HCT116 (cell line): Measurements from ENCODE around the gene BRINP3. TPM values are rescaled to one million over a fixed set of nuclear protein-coding genes. Genes with fewer than 3 reads are reported as not detected.

Experiments used
- ATAC-seq: fragments of 200-7000 bp; cut with Tn5 transposase; 2 replicates; pipeline ENCODE4 v1.9.1; 2020; ENCODE audit warnings: mild to moderate bottlenecking, moderate library complexity
- BruUV-seq: library from RNA; stranded (reverse); fragments of 400-500 nt; replicated peaks from 2 replicates; lab custom pipeline; 2021; lab: Mats Ljungman, UMichigan
- CTCF ChIA-PET: fragments of 300-600 bp; sonication (Branson Sonifier 250); formaldehyde crosslinking; loops from one replicate; lab custom pipeline; 2021; ENCODE audit warnings: antibody characterized with exemption; lab: Charles Lee
- POLR2A ChIA-PET: fragments of 300-600, 350-600 bp; sonication (Branson Sonifier 250); formaldehyde crosslinking; loops from one replicate; lab custom pipeline; 2021; ENCODE audit warnings: antibody characterized with exemption; lab: Charles Lee
- RAD21 ChIA-PET, 2 experiments: fragments of 300-600 bp; sonication (Branson Sonifier 250); formaldehyde crosslinking; loops; one replicate each; lab custom pipeline; 2023; ENCODE audit warnings: low total read pairs in 2 of 2; ENCODE audit not compliant: uncharacterized antibody in 2 of 2, unreplicated experiment in 2 of 2, low non-redundant PET in 1 of 2; lab: Charles Lee
- DNase-seq: peaks from one replicate; pipeline ENCODE4 v3.0.0-alpha.2; 2010; ENCODE audit warnings: low read depth, low spot score
- H2AFZ ChIP-seq: fragments of 200-600 bp; shearing (Covaris generic), sonication (generic); 2 replicates; pipeline ENCODE4 v1.6.1; 2017; ENCODE audit warnings: low read depth, mixed run types, mixed read lengths, antibody characterized with exemption, low read length; ENCODE audit not compliant: poor library complexity, severe bottlenecking
- H3K27ac ChIP-seq: 2 replicates; pipeline ENCODE4 v1.5.1; 2012; ENCODE audit warnings: low read depth, low read length
- H3K27me3 ChIP-seq: fragments of 200-600 bp; sonication (generic); 2 replicates; pipeline ENCODE4 v1.6.1; 2016; ENCODE audit warnings: mixed run types, low read length, mixed read lengths; ENCODE audit not compliant: insufficient read depth
- H3K36me3 ChIP-seq, 2 experiments: fragments of 200-500 bp in 1 of 2; fragments of 200-600 bp in 1 of 2; sonication (Bioruptor generic) in 1 of 2; sonication (generic) in 1 of 2; 2 replicates each; pipeline versions ENCODE4 v1.5.1 to v1.6.1; 2014 to 2016; ENCODE audit warnings: low read length in 2 of 2, inconsistent platforms in 1 of 2, mixed read lengths in 1 of 2, mixed run types in 1 of 2; ENCODE audit not compliant: insufficient read depth in 2 of 2, control insufficient read depth in 1 of 2
- H3K4me1 ChIP-seq, 2 experiments: fragments of 200-600 bp in 1 of 2; sonication (generic) in 1 of 2; 2 replicates each; pipeline versions ENCODE4 v1.5.1 to v1.6.1; 2012 to 2017; ENCODE audit warnings: low read length in 2 of 2, inconsistent platforms in 1 of 2, mild to moderate bottlenecking in 1 of 2, mixed read lengths in 1 of 2, mixed run types in 1 of 2, moderate library complexity in 1 of 2; ENCODE audit not compliant: insufficient read depth in 2 of 2, control insufficient read depth in 1 of 2
- H3K4me2 ChIP-seq: fragments of 200-600 bp; sonication (generic); 2 replicates; pipeline ENCODE4 v1.6.1; 2017; ENCODE audit warnings: mixed run types, low read length, mixed read lengths
- H3K4me3 ChIP-seq, 2 experiments: fragments of 200-600 bp in 1 of 2; sonication (generic) in 1 of 2; replicated peaks in 1 of 2; 2 replicates each; pipeline ENCODE4 v1.5.1; 2011 to 2016; ENCODE audit warnings: low read length in 2 of 2, control low read depth in 1 of 2, low read depth in 1 of 2, mild to moderate bottlenecking in 1 of 2, mixed read lengths in 1 of 2, mixed run types in 1 of 2
- H3K79me2 ChIP-seq: fragments of 200-600 bp; sonication (generic); 2 replicates; pipeline ENCODE4 v1.6.1; 2017; ENCODE audit warnings: mild to moderate bottlenecking, mixed run types, low read length, moderate library complexity, mixed read lengths; ENCODE audit not compliant: insufficient read depth
- H3K9ac ChIP-seq: fragments of 200-600 bp; sonication (generic); 2 replicates; pipeline ENCODE4 v1.6.1; 2016; ENCODE audit warnings: low read length, mixed read lengths
- H3K9me2 ChIP-seq: fragments of 200-600 bp; sonication (generic), shearing (Covaris generic); 2 replicates; pipeline ENCODE4 v1.6.1; 2017; ENCODE audit warnings: mixed run types, mild to moderate bottlenecking, moderate library complexity; ENCODE audit not compliant: insufficient read depth
- H3K9me3 ChIP-seq, 2 experiments: fragments of 200-500 bp in 1 of 2; fragments of 200-600 bp in 1 of 2; sonication (Bioruptor generic) in 1 of 2; sonication (generic) in 1 of 2; 2 replicates each; pipeline ENCODE4 v1.6.1; 2014 to 2017; ENCODE audit warnings: low read length in 2 of 2, mixed read lengths in 2 of 2, inconsistent platforms in 1 of 2, low read depth in 1 of 2, mild to moderate bottlenecking in 1 of 2, mixed run types in 1 of 2, moderate library complexity in 1 of 2; ENCODE audit not compliant: control insufficient read depth in 1 of 2, insufficient read depth in 1 of 2
- H4K20me1 ChIP-seq: fragments of 200-600 bp; sonication (generic), shearing (Covaris generic); 2 replicates; pipeline ENCODE4 v1.6.1; 2017; ENCODE audit warnings: mixed run types, mild to moderate bottlenecking, moderate library complexity; ENCODE audit not compliant: insufficient read depth
- CEBPB ChIP-seq: IDR thresholded peaks from 2 replicates; pipeline ENCODE4 v1.6.1; 2012; ENCODE audit warnings: low read depth
- EGR1 ChIP-seq: IDR thresholded peaks from 2 replicates; pipeline ENCODE4 v1.6.1; 2012; ENCODE audit warnings: low read depth
- EZH2phosphoT487 ChIP-seq: fragments of 200-600 bp; IDR thresholded peaks from 2 replicates; pipeline ENCODE4 v1.6.1; 2018; ENCODE audit warnings: antibody characterized with exemption, borderline replicate concordance
- POLR2A ChIP-seq: IDR thresholded peaks from 2 replicates; pipeline ENCODE4 v1.7.0; 2011; ENCODE audit warnings: borderline replicate concordance; ENCODE audit not compliant: insufficient read depth, insufficient read length; ENCODE audit errors: extremely low read depth
- RAD21 ChIP-seq: IDR thresholded peaks from 2 replicates; pipeline ENCODE4 v1.6.1; 2012; ENCODE audit warnings: low read depth, mild to moderate bottlenecking
- SP1 ChIP-seq: IDR thresholded peaks from 2 replicates; pipeline ENCODE4 v1.6.1; 2012; ENCODE audit warnings: low read depth
- YY1 ChIP-seq: IDR thresholded peaks from 2 replicates; pipeline ENCODE4 v1.6.1; 2011; ENCODE audit warnings: low read length, low read depth, moderate library complexity, mild to moderate bottlenecking; ENCODE audit not compliant: insufficient replicate concordance; ENCODE audit errors: extremely low read depth
- ZFX ChIP-seq: fragments of 450-650 bp; IDR thresholded peaks from 2 replicates; pipeline ENCODE4 v1.6.1; 2017
- intact Hi-C: fragments of 100-400 bp; cut with micrococcal nuclease; formaldehyde crosslinking; loops from 2 replicates; pipeline ENCODE4 v1.10.0; 2022
- total RNA-seq: library from RNA; stranded (reverse); gene quantifications from one replicate; pipeline ENCODE4 v1.2.1, GENCODE V29; 2021; ENCODE audit not compliant: unreplicated experiment
- TF ChIP-seq, protein P1 (sequence below): IDR thresholded peaks from 2 replicates; pipeline ENCODE4 v1.6.1; 2012; ENCODE audit warnings: low read depth
- TF ChIP-seq, protein P2 (sequence below): IDR thresholded peaks from 2 replicates; pipeline ENCODE4 v1.6.1; 2012
- TF ChIP-seq, protein P3 (sequence below): IDR thresholded peaks from 2 replicates; pipeline ENCODE4 v1.6.1; 2011; ENCODE audit warnings: mild to moderate bottlenecking, low read length, moderate library complexity; ENCODE audit not compliant: insufficient replicate concordance; ENCODE audit errors: extremely low read depth

Gene BRINP3
- total RNA-seq, 1 experiment from 2014 or later, result not detected

DNA sequence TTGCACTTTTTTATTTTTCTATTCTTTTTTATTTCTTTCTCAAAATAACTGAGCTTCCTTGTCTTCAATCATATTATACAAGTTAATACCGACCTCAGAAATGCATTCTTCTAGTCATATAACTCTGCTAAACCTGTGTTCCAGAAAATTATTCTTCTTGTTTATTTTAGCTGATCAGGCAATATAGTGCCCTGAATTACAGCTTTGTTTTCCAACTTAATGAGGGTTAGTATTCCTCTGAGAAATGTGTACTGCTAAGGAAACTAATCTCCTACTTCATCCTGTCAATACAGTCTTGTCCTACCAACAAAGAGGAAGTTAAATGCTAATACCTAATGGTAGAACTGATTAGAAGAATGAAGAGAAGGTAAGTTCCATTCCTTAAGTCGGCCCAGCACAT is 13.0 kb downstream of the BRINP3 start:
- no TSS peak for BruUV-seq
- no peak overlapping the region for H3K4me2 ChIP-seq
- intact Hi-C loops, result no loop called here
- H3K27ac ChIP-seq, result no peak overlapping the region
- RAD21 ChIA-PET, result no interaction called here
- no peak overlapping the region for H3K9ac ChIP-seq
- no peak for ATAC-seq
- H3K79me2 ChIP-seq, result no peaks in the 10 kb centered on the region
- POLR2A ChIA-PET, result no interaction called here
- H3K4me1 ChIP-seq, result no peaks in the 10 kb centered on the region
- H3K9me2 ChIP-seq, result no peaks in the 10 kb centered on the region
- DNase-seq, result no peak
- peak overlapping the region; percentile 48 for H2AFZ ChIP-seq
- H3K27me3 ChIP-seq, result no peaks in the 10 kb centered on the region
- CTCF ChIA-PET, result no interaction called here
- H3K36me3 ChIP-seq, result no peaks in the 10 kb centered on the region
- no peaks in the 10 kb centered on the region for H3K9me3 ChIP-seq
- TF ChIP-seq, protein P1, sequence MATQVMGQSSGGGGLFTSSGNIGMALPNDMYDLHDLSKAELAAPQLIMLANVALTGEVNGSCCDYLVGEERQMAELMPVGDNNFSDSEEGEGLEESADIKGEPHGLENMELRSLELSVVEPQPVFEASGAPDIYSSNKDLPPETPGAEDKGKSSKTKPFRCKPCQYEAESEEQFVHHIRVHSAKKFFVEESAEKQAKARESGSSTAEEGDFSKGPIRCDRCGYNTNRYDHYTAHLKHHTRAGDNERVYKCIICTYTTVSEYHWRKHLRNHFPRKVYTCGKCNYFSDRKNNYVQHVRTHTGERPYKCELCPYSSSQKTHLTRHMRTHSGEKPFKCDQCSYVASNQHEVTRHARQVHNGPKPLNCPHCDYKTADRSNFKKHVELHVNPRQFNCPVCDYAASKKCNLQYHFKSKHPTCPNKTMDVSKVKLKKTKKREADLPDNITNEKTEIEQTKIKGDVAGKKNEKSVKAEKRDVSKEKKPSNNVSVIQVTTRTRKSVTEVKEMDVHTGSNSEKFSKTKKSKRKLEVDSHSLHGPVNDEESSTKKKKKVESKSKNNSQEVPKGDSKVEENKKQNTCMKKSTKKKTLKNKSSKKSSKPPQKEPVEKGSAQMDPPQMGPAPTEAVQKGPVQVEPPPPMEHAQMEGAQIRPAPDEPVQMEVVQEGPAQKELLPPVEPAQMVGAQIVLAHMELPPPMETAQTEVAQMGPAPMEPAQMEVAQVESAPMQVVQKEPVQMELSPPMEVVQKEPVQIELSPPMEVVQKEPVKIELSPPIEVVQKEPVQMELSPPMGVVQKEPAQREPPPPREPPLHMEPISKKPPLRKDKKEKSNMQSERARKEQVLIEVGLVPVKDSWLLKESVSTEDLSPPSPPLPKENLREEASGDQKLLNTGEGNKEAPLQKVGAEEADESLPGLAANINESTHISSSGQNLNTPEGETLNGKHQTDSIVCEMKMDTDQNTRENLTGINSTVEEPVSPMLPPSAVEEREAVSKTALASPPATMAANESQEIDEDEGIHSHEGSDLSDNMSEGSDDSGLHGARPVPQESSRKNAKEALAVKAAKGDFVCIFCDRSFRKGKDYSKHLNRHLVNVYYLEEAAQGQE, result no peak
- TF ChIP-seq EZH2phosphoT487 (no peak), SP1 (no peak), POLR2A (no peak), RAD21 (no peak), EGR1 (no peak), YY1 (no peak), ZFX (no peak), CEBPB (no peak)
- TF ChIP-seq, protein P2, sequence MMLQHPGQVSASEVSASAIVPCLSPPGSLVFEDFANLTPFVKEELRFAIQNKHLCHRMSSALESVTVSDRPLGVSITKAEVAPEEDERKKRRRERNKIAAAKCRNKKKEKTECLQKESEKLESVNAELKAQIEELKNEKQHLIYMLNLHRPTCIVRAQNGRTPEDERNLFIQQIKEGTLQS, result no peak
- TF ChIP-seq, protein P3, sequence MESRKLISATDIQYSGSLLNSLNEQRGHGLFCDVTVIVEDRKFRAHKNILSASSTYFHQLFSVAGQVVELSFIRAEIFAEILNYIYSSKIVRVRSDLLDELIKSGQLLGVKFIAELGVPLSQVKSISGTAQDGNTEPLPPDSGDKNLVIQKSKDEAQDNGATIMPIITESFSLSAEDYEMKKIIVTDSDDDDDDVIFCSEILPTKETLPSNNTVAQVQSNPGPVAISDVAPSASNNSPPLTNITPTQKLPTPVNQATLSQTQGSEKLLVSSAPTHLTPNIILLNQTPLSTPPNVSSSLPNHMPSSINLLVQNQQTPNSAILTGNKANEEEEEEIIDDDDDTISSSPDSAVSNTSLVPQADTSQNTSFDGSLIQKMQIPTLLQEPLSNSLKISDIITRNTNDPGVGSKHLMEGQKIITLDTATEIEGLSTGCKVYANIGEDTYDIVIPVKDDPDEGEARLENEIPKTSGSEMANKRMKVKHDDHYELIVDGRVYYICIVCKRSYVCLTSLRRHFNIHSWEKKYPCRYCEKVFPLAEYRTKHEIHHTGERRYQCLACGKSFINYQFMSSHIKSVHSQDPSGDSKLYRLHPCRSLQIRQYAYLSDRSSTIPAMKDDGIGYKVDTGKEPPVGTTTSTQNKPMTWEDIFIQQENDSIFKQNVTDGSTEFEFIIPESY, result no peak
- no peaks in the 10 kb centered on the region for H4K20me1 ChIP-seq
- no peak overlapping the region for H3K4me3 ChIP-seq
